Activated T-cell treated with anti-CD3 and anti-CD28 coated beads for 4 hours (primary cell): ENCODE data around the gene TIE1.

Experiments
- DNase-seq: peaks from one replicate; pipeline ENCODE4 v3.0.0-alpha.2; 2020

The TIE1 gene

DNA sequence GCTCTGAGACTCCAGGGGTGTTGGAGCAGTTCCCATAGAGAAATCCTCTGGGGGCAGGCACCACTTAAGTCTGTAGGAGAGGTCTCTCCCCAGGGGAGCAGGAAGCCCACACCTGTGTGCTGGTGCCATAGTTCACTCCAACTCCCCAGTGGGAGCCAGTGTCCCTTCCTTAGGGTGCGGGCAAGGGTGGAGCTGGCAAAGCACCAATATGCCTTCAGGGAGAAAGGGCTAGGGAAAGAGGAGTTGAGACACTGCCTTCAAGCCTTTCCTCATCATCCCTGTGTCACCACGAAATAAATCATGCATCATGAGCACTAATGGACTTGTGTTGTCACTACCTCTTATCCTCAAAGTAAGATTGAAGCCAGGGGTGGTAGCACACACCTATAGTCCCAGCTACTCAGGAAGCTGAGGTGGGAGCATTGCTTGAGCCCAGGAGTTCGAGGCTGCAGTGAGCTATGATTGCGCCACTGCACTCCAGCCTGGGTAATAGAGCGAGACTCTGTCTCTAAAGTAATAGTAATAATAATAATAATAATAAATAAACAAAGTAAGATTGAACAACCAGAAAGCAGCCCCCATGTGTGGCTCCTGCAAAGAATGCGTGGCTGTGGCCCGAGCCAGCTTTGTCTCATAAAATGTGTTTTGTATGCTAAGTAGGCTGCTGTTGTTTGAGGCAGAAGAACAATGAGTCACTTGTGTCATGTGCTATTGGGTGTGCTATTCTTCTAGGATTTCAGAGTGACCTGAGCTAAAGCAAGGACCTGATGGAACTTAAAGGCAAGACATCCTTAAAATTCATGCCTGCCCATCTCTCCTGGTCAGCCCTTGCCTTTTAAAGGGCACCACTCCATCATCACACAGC is 6.7 kb upstream of the TIE1 start:
- no peak for DNase-seq

DNA sequence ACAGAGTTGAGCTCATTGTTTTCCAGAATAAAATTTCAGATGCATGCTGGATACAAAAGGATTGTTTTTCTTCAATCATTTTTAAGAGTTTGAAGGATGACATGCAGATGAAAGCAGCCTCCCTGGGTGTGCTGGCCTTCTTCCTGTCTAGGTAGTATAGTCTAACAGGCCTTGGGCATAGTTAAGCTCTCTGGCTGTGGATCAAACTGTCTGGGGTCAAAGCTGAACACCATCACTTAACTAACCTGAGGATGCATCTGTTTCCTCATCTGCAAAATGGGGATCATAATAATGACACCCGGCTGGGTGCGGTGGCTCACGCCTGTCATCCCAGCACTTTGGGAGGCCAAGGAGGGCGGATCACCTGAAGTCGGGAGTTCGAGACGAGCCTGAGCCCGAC is 6.0 kb upstream of the TIE1 start:
- DNase-seq, result no peak

DNA sequence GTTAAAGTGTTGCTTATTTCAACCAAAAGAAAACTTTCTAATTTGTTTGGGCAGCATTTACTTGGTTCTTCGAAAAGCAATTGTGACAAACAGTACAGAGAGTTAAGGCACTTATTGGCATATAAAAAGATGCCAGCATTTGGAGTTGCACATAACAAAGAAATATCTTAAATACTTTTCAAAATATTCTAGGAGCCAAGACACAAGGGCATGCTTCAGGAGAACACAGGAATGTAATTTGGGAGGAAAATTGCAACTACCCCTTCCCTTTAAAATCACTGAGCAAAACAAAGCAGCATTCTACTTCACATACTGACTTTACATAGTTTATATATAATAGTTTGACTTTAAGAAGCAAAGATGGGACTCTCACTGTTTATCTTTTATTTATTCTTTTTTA is 4.6 kb upstream of the TIE1 start:
- no peak for DNase-seq

DNA sequence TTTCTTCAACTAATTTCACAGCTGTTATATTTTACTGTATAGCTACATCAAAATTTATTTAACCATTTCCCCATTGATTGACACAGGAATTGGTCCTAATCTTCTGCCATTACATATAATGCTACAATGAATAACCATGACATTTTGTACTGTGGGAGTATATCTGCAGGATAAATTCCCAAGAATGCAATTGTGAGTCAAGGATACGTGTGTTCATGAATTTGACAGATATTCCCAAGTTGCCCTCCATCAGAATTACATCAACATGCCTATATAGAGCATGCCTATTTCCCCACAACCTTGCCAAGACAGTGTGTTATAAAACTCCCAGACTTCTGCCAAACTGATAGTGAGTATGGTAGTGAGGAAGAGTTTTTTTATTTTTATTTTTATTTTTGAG is 2.7 kb upstream of the TIE1 start:
- no peak for DNase-seq

DNA sequence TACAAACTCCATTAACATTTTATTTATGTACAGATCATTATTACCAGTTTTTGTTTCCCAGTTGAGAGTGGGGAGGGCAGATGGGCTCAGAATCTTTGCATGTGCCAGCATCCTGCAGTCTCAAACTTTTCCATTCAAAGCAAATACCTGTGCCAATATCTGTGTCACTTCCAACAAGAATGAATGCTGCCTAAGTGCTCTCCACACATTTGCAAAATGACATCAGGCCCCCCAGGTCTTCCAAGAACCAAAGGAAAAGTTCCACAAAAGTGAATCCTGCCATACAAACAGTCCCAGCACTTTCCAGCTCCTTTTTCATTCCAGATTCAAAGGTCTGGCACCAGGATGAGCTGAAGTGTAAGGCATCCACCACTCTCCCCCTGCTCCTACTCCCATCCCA is 1.7 kb upstream of the TIE1 start:
- no peak for DNase-seq

DNA sequence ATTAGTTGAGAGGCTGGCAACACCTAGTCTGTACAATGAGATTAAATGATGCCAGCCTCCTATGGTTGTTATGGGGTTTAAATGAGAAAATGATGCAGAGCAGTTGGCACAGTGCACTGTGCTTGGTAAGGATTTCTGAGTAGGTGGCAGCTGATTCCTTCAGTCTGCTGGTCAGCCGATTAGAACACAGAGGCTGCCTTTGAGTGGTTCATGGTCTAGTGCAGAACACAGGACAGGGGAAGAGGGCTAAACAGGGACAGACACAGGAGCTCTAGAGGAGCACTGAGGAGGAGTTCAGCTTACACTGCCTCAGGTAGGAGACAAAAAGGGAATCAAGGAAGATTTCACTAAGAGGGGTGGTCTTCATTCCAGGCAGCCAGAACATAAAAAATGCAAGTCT is 1.4 kb downstream of the TIE1 start:
- DNase-seq, result no peak

DNA sequence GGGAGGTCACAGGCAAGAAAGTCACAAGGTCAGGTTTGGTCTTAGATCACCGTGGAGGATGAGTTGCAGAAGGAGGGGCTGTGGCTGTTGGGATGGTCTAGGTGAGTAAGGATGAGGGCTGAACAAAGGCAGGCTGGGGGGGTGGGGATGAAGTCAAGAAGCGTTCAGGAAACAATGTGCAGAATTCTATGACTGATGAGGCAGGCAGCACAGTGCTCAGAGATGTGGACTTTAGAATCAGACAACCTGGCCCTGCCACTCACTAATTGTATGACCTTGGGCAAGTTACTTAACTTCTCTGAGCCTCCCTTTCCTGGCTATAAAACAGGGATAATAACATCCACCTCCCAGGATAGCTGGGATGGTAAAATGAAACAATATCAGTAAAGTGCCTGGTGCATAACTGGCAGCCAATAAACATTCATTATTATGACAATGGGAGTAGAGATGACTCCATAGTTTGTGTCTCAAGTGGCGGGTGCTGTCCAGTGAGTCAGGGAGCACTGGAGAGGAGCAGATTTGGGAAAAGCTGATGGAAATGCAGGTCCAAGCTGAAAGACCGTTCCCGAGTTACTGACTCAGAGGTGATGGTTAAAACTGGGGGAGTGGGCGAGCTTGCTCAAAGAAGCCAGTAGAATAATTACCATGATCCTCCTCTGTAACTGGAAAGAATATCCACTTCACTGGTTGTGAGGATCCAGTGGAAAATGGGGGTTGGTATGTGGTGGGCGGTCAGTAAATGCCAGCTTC is 2.1 kb downstream of the TIE1 start:
- DNase-seq, result no peak

DNA sequence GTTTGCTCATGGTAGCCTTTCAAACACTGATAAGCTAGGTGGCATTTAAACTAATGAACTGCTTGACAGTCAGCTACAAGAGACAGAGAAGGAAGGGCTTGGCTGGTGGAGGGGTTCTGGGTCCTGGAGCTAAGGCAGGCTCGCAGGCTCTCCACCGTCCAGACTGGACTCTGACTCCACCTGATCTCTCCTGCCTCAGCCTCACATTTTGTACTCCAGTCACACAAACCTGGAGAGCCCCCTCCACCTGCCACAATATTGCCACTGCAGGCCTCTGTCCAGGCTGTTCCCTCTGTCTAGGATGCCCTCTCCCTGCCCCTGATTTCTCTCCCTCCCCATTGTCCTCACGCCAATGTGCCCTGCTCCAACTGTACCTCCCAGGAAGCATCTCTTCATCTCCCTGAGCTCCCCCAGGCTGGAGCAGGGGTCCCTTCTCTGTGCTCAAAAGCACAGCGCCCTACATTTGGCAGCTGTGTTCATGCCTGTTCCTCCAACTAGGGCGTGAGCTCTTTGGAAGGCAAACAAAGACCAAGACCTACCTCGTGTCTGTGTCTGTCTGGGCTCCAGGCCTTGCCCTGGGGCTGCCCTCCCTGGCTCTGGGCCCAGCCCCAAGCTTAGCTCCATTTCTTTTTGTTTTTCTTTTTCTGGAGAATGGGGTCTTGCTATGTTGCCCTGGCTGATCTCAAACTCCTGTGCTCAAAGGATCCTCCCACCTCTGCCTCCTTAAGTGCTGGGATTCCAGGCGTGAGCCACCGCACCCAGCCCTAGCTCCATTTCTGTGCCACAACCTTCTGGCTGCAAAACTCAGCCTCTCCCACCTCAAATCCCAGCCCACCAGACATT is 2.9 kb downstream of the TIE1 start:
- DNase-seq, result no peak

DNA sequence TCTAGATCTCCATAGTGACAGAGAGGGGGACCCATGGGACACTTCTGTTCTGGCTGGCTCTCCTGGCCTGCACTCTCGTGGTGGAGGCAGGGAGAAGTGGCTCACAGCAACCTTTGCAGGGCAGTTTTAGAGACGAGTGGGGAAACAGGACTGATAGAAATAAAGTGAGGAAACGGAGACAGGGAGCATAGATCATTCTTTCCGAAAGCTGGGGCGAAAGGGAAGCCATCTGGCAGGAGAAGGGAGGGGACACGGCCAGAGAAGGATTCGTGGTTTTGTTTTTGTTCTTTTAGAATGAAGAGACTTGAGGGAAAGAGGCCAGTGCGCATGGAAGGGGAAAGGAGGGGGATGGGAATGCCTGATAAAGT is 3.5 kb downstream of the TIE1 start:
- DNase-seq, result no peak

DNA sequence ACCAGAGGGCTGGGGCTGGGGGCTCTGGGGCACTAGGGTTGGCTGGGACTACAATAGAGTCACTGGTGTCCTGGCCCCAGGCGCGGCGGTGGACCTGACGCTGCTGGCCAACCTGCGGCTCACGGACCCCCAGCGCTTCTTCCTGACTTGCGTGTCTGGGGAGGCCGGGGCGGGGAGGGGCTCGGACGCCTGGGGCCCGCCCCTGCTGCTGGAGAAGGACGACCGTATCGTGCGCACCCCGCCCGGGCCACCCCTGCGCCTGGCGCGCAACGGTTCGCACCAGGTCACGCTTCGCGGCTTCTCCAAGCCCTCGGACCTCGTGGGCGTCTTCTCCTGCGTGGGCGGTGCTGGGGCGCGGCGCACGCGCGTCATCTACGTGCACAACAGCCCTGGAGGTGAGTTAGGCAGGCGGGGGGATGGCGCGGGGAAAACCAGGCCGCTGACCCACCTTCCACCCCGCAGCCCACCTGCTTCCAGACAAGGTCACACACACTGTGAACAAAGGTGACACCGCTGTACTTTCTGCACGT is 4.1 kb downstream of the TIE1 start:
- DNase-seq, result no peak

DNA sequence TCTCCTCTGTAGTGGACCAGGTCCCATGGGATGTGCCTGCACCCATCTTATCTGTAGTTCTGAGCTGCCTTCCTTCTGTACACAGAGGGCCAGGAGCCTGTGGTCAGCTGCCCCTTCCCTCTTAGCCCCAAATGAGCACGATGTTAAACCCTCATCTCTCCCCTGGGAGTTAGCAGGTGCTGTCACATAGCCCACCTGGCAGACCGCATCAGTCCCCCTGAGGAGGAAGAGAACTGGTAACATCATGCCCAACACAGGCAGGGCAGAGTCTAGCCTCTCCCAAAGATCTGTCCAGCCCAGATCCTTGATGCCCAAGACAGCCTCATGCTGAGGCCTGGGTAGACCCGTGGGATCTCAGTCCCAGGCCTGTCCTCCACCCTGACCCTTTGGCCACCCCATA is 4.7 kb downstream of the TIE1 start:
- no peak for DNase-seq

DNA sequence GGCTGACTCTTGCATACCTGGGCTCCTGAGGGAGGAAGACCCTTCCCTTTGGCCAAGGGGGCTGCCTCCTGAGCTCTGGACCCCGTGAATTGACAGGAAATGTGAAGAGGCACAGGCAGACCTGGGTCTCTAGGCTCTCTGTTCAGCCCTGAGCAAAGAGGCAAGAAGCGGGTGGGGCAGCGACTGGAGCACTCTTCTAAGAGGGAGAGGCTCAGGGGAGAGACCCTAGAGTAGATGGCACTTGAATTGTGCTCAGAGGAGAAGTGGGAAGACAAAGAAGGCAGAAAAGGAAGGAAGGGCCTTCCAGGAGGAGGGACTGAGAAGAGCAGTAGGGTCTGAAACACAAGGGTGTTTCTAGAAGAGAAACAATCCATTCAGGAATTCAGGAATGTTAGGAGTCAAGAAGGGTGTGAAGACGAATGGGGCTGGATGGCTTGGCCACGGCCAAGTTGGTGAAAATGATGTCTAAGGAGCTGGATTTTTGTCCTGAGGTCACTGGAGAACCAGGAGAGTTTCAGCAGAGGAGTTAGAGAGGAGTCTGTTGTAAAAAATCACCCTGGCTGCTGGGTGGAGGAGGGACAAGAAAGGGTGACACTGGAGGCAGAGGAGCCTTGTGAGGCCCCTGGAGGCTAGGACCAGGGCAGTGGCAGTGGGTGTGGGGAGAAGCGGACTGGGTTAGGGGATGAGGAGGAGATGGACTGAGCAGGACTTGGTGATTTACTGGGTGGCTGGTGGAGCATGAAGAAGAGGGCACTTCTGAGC is 5.3 kb downstream of the TIE1 start:
- DNase-seq, result no peak

DNA sequence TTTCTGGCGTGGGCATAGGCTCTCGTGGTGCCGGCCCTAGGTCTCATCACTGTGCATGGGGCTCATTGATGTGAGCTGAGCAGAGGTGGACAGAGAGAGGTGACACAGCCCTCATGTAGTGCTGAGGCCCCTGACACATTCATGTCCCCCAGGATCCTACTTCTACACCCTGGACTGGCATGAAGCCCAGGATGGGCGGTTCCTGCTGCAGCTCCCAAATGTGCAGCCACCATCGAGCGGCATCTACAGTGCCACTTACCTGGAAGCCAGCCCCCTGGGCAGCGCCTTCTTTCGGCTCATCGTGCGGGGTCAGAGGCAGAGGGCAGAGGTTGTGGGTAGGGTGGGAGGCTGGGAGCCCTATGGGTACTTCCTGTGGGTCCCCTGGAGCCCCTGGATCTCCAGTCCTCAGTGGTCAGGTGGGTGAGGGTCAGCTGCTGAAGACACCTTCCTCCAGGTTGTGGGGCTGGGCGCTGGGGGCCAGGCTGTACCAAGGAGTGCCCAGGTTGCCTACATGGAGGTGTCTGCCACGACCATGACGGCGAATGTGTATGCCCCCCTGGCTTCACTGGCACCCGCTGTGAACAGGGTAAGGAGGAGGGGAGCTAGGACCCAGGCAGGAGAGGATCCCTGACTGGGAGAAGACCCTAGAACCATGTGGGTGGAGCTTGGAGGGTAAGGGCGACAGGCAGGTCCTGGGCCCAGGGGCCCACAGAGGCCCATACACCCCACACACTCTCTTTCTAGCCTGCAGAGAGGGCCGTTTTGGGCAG is 6.1 kb downstream of the TIE1 start:
- DNase-seq, result no peak

DNA sequence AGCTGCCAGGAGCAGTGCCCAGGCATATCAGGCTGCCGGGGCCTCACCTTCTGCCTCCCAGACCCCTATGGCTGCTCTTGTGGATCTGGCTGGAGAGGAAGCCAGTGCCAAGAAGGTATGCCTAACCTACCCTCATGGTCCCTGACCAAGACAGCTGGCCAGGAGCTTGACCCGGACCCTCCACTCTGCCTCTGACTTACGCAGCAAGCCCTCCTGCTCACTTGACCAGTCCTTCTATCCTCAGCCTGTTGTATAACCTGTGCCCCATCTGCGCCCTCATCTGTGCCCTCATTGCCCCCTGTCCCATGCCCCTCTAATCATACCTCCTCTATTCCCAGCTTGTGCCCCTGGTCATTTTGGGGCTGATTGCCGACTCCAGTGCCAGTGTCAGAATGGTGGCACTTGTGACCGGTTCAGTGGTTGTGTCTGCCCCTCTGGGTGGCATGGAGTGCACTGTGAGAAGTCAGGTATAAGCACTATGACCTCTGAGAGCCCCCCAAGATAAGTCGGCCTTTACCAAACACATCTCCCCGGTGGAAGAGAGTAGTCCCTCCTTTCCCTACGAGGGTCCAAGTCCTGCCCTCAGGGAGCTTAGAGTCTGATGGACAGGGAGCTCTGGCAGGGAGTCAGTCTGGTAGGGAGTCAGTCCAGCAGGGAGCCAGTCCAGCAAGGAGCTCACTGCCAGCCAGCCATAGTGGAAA is 6.8 kb downstream of the TIE1 start:
- no peak for DNase-seq

DNA sequence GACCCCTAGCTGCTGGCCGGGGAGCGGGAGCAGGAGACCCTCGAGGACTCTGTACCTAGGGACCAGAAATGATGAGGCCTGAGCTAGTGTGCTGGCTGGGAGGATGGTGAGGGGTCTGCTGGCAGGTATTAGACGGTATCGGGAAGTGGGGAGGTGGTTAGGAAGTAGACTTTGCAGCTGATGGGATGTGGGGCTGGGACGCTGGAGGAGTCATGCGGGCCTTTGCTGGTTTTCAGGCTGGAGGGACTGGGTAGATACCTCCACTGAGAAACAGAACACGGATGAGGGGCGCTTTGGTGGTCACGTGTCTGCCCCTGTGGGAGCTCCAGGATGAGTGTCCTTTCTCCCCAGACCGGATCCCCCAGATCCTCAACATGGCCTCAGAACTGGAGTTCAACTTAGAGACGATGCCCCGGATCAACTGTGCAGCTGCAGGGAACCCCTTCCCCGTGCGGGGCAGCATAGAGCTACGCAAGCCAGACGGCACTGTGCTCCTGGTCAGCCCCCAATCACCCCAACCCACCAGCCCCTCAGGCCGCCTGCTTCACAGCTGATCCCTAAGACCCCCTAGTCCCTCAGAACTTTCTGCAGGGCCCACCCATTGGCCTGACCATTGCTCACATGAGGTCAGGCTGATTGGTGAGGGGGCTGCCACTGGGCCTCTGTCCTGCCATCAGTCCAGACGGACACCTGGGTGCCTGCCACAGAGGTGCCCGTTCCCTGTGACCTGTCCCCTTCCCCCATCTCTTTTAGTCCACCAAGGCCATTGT is 8.0 kb downstream of the TIE1 start:
- DNase-seq, result no peak

DNA sequence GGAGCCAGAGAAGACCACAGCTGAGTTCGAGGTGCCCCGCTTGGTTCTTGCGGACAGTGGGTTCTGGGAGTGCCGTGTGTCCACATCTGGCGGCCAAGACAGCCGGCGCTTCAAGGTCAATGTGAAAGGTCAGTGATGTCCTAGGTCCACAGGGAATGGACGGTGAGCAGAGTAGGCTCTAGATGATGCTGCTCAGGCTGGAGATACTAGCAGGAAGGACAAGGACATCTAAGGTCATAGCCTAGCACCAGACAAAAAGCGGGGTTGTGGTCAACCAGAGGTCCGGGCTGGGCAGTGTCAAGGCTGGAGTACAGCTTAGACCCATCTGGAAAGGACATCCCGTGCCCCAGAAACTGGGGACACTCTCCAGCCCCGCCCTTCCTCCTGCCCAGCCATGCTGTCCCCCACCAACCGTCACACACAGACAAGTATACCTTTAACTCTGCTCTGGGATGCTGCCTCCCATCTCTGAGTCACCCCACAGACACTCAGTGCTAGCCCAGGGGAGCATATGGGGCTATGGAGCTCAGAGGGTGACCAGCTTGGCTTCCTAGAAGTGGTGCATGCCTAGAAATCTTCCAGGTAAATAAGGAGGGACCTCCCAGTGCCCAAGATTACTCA is 8.7 kb downstream of the TIE1 start:
- DNase-seq, result no peak

DNA sequence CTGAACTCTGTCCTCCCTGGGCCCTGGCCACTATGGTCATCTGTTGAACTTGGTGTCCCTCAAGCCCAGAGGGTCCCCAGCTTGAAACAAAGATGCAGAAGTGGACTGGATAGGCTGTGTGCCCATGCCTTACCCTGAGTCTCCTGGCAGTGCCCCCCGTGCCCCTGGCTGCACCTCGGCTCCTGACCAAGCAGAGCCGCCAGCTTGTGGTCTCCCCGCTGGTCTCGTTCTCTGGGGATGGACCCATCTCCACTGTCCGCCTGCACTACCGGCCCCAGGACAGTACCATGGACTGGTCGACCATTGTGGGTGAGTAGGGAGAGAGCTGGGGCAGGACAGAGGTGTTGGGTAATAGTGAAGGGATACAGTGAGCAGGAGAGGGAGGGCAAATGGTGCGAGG is 10.7 kb downstream of the TIE1 start:
- no peak for DNase-seq

DNA sequence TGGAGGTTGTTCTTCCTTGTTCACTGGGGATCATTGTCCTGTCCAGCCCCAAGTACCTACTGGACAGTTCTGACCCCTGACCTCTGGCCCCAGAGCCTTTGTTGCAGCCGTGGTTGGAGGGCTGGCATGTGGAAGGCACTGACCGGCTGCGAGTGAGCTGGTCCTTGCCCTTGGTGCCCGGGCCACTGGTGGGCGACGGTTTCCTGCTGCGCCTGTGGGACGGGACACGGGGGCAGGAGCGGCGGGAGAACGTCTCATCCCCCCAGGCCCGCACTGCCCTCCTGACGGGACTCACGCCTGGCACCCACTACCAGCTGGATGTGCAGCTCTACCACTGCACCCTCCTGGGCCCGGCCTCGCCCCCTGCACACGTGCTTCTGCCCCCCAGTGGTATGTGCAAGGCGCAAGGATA is 11.4 kb downstream of the TIE1 start:
- no peak for DNase-seq

DNA sequence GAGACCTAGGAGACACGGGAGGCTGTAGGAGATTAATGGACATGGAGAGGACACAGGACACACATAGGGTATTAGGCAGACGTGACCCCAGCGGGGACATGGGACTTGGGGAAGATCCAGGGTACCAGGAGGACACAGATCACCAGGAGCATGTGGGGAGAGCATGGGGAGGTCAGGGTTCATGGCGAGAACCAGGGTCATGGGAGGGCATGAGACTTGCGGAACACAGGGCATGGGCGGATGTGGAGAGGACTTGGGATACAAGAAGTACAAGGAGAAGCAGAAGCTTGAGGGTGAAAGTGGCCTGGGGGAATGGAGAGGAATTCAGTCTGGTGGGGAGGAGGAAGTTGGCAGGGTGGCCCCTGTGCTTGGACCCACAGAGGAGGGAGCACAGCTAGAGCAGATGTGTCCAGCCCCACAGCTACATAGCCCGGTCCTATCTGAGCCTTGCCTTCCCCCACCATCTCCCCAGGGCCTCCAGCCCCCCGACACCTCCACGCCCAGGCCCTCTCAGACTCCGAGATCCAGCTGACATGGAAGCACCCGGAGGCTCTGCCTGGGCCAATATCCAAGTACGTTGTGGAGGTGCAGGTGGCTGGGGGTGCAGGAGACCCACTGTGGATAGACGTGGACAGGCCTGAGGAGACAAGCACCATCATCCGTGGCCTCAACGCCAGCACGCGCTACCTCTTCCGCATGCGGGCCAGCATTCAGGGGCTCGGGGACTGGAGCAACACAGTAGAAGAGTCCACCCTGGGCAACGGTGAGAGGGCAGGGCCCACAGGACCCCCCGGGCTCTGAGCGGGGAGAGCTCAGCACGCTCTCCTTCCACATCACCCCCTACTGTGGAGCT is 12.1 kb downstream of the TIE1 start:
- no peak for DNase-seq
